Measurements from ENCODE around the gene ADCY7. TPM values are rescaled to one million over a fixed set of nuclear protein-coding genes. Genes with fewer than 3 reads are reported as not detected.
A peak's percentile ranks its signal among the peaks of the same experiment; 100 is the strongest.

The ADCY7 gene
- total RNA-seq, 1 experiment from 2014 or later, result 38.5 TPM

DNA sequence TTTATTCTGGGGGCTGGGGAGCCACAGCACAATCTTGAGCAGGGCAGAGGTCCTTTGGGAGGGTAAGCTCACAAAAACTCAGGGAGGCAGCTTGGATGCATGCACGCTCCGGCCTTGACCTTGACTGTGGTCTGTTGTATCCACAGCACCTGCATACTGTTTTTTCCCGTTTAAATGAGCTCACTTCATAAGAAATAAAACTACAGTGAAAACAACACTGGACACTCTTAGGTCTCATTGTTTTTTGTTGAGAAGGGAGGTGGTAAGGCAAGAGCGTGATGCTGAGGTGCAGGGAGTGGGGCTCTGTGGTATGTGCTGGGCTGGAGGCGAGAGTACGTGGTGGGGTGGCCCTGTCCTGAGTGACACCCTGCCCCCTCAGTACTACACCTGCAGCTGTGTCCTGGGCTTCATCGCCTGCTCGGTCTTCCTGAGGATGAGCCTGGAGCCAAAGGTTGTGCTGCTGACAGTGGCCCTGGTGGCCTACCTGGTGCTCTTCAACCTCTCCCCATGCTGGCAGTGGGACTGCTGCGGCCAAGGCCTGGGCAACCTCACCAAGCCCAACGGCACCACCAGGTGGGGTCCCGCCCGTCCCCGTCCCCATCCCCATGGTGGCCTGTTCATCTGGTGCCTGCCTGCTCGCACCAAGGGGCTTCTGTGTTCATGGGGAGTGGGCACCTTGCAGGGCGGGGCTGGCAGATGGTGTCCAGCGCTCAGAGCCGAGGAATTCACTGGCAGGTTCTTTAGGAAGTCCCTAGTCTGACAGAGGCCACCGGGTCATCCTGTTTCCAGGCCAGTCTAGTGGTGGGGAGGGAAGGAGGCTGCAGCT is 44.2 kb downstream of the ADCY7 start:
- no peak for DNase-seq (ENCODE audit: low read depth)

DNA sequence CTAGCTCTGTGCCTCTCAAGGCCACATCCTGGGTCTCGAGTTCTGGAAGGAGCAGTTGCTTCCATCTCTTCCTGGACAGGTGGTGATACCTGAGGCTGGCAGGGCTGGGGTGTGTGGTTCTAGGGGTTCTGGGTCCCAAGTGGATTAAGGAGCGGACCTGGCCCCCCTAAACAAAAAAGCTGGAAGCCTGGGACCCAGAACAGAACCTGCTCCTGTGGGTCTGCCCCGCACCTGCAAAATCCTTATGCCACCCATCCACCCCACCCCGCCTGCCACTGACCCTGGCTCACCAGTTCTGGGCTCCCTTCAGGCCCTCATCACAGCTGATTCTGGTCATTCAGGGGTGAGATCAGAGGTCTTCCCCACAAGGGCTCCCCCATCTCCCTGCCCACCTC is 44.8 kb downstream of the ADCY7 start:
- DNase-seq (ENCODE audit: low read depth), result no peak

DNA sequence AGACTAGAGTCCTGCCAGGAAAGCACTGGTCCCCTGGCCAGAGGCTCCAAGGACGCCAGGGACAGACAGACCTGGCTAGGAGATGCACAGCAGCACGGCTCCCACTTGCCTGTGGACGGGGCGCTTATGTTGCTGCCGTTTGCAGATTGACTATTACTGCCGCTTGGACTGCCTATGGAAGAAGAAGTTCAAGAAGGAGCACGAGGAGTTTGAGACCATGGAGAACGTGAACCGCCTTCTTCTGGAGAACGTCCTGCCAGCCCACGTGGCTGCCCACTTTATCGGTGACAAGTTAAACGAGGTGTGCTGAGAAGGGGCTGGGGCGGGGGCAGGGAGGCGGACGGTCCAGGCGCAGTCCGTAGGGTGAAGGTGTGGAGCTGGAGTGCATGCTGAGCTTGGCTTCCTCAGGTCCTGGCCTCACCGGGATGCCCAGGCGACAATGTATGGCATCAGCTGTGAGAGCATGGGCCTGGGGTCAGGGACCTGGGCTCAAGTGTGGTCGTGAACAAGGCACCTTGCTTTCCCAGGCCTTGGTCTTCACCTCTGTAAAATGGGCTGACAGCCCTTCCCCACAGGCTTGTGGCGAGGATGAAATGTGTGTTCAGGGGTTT is 45.6 kb downstream of the ADCY7 start:
- DNase-seq (ENCODE audit: low read depth), result no peak

- peak; percentile 58 for DNase-seq (ENCODE audit: low read depth)
Measured at GRCh38 chr16:50313596-50314478, 47.5 kb downstream of the ADCY7 start.

GRCh38 chr16:50314665-50315064 is 48.3 kb downstream of the ADCY7 start:
- DNase-seq (ENCODE audit: low read depth), result no peak

DNA sequence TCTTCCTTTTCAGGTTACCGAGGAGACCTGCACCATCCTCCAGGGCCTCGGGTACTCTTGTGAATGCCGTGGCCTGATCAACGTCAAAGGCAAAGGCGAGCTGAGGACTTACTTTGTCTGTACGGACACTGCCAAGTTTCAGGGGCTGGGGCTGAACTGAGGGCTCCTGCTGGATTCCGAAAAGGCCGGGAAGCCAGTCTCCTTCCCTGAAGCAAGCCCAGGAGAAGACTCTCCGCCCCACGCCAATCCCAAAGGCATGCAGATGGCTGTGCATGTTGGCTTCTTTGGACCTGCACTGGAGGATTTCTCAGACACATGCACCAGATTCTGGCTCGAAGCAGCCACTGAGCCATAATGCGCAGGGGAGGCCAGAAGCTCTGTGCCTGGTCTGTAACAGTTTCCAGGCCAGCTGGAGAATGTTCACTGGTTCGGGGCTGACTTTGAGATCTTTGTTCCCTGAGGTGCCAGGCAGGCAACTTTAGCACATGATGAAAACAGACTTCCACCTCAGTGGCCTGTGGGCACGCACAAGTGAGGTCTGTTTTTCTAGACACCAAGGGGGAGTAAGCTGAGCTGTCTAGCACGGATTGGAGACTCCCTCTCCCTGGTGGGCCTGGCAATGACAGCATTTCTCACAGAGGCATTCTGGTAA is 49.1 kb downstream of the ADCY7 start:
- DNase-seq (ENCODE audit: low read depth), result no peak

GRCh38 chr16:50316102-50316847 is 49.9 kb downstream of the ADCY7 start:
- DNase-seq (ENCODE audit: low read depth), result no peak

DNA sequence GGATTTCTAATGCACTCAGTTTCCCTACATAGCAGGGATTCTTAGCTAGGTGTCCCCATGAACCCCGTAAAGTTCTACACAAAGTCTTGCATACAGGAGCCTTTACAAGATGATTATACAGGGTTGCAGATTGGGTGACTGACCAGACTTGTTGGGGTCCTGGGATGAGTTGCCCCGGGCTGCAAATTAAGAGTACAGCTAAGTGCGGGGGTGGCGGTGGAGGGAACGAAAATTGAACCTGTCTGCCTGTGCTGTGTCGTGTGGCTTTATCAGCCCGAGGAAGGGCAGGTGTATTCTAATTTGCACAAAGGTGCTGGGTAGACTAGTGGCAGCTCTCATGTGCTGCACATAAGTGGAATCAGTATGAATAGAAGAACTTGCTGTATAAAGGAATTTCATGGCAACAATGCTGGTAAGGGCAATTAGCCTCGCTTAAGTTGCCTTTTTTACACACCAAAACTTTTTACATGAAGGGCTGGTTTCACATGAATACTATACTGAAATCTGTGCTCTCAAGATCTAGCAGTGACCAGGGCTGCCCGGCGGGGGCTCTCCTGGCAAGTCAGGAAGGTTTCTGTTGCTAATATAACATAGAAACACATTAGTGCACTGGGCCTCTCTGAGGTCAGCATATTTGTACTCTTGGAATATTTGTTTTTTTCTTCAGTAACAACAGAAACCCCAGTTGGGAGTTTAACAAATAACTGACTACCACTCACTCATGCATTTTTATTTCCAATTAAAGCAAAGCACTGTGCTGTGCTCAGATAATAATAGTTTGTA is 50.7 kb downstream of the ADCY7 start:
- DNase-seq (ENCODE audit: low read depth), result no peak

GRCh38 chr16:50318796-50319578 is 52.6 kb downstream of the ADCY7 start:
- no peak for DNase-seq (ENCODE audit: low read depth)

- no peak for DNase-seq (ENCODE audit: low read depth)
Measured at GRCh38 chr16:50320310-50320709, 54.0 kb downstream of the ADCY7 start.

- DNase-seq (ENCODE audit: low read depth), result no peak
Measured at GRCh38 chr16:50322333-50322732, 56.0 kb downstream of the ADCY7 start.

DNA sequence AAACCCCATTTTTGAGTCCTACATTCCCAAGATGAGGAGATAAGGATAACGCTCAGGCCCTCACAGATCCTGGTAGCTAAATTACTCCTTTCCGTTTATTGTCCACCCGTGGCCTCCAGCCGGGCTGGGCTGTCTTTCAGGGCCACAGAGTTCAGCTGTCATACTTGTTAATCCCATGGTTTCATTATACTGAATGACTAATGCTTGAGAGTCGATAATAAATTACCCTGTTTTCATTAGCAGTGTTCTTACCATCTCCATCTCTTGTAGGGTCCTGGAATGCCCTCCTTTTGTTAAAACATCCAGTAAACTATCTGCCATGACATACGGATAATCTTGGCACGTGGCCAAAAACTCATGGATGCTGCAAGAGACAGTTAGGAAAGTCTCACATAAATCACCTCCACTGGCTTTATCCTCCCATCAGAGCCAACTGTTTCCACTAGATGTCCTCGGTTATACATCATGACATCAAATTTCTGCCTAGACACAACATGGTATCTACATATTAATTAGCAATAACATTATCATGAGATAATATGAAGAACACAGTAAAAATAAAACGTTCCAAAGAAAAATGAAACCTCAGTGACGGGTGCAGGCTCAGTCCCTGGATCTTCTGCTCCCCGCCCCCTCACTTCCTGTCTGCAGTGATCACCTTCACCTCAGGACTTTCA is 57.1 kb downstream of the ADCY7 start:
- peak; percentile 72 for DNase-seq (ENCODE audit: low read depth)

DNA sequence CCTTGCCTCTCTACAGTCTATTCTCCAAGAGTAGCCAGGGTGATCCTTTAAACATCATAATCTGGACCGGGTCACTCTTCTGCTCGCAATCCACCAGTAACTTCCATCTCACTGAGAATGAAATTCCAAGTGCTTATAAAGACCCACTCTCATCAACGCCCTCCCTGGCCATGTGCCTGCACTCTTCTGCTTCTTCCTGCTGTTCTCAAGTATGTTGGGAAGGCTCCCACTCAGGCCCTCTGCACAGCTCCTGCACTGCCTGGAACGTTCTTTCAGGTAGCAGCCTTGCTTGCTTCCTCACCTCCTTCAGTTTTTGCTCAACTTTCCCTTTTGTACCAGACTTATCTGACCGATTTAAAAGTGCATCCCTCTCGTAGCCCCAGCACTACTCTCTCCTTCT is 58.0 kb downstream of the ADCY7 start:
- no peak for DNase-seq (ENCODE audit: low read depth)

DNA sequence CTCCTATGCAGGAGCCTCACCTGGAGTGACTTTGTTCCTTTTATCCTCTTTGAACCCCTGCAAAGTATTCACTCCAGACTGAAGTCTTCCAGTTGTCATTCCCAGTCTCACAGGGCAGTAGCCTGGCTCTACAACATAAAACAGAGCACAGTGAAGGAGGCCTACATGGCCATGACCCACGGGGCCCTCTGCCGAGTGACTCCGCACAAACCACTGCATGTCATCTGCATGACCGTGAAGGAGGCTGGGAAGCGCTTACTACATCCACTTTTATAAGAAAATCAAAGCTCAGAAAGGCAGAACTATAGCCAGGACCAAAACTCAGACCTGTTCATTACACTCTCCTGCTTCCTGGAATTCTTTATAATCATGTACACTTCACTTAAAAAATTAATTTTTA is 59.9 kb downstream of the ADCY7 start:
- DNase-seq (ENCODE audit: low read depth), result no peak

- no peak for DNase-seq (ENCODE audit: low read depth)
Measured at GRCh38 chr16:50326835-50327465, 60.6 kb downstream of the ADCY7 start.

DNA sequence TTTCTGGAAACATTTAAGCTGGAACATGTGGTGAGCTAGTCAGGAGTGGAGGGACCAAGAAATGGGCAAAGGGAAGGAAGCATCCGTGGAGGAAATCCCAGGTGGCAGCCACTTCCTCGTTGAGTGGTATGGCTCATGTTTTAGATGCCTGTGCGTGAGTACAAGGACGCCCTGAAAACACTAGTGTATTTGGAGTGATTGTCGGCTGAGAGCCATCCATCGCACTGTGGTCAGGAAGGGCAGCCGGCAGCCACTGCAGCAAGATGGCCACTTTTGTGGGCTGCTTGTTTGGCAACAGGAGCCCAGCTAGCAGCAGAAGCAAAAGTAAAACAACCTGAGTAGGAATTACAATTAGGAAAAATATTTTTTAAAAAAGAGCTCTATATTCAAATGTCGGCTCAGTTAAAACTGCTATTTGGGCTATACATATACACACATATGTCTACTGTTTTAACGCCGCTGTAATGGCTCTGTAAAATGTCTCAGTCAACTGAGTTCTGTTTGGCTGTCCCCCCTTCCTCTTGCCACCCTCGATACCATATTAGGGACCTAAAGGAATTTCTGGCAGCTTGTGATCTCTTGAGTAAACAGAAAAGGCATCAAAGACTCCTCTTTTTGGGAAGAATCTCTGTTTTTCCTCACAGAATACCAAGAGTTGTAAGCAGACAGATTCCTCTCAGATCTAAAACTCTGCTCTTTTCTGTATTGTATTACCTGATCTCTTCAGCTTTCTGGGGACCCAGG is 63.3 kb downstream of the ADCY7 start:
- no peak for DNase-seq (ENCODE audit: low read depth)

DNA sequence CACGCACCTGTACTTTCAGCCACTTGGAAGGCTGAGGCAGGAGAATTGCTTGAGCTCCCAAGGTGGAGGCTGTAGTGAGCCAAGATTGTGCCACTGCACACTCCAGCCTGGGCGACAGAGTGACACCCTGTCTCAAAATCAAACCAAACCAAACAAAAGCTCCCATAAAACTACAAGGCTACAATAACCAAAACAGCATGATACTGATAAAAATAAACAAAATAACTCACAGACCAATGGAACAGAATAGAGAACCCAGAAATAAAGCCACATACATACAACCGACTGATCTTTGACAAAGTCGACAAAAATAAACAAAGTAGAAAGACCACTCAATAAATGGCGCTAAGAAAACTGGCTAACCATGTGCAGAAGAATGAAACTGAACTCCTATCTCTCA is 65.2 kb downstream of the ADCY7 start:
- no peak for DNase-seq (ENCODE audit: low read depth)

DNA sequence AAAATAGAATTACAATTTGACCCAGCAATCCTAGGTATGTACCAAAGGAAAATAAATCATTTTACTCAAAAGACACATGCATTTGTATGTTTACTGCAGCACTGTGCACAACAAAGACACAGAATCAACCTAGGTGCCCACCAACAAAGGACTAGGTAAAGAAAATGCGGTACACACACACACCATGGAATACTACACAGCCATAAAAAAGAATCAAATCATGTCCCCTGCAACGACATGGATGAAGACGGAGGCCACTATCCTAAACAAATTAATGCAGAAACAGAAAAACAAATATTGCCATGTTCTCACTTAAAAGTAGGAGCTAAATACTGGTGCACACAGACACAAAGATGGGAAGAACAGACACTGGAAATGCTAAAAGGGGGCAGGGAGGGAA is 66.2 kb downstream of the ADCY7 start:
- DNase-seq (ENCODE audit: low read depth), result no peak

All from LHCN-M2 (cell line).